ENCODE results near the gene PTH1R. TPM values are rescaled to one million over a fixed set of nuclear protein-coding genes. Genes with fewer than 3 reads are reported as not detected.

Gene PTH1R
- total RNA-seq, 2 experiments from 2014 or later, result not detected

- Mint-ChIP-seq H3K9me3 (no peaks in the 10 kb centered on the region), H3K4me3 (no peak overlapping the region), H3K27ac (no peak overlapping the region), H3K27me3 (ENCODE audit: low read depth) (peaks cover 15% of the 10 kb centered on the region), H3K4me1 (ENCODE audit: low read depth) (peaks cover 3% of the 10 kb centered on the region), H3K36me3 (ENCODE audit: low read depth) (no peaks in the 10 kb centered on the region)
- CTCF ChIA-PET, result interaction anchor here (0.8 kb wide), 1 partner anchor 32 kb away, joined by 3 read pairs; no protein-coding TSS in a partner anchor
- no peak for DNase-seq
- intact Hi-C loops (cut with micrococcal nuclease), result no loop called here
Observed at GRCh38 chr3:46899151-46900006, 21.9 kb downstream of the PTH1R start.

GRCh38 chr3:46900007-46900292 is 22.4 kb downstream of the PTH1R start:
- peaks cover 3% of the 10 kb centered on the region for H3K4me1 Mint-ChIP-seq (ENCODE audit: low read depth)
- no peaks in the 10 kb centered on the region for H3K36me3 Mint-ChIP-seq (ENCODE audit: low read depth)
- no peak for DNase-seq
- no peaks in the 10 kb centered on the region for H3K9me3 Mint-ChIP-seq
- H3K27ac Mint-ChIP-seq, result no peak overlapping the region
- intact Hi-C loops (cut with micrococcal nuclease), result no loop called here
- no peak overlapping the region for H3K4me3 Mint-ChIP-seq
- peaks cover 15% of the 10 kb centered on the region for H3K27me3 Mint-ChIP-seq (ENCODE audit: low read depth)
- CTCF ChIA-PET, result interaction anchor here (0.8 kb wide), 1 partner anchor 33 kb away, joined by 3 read pairs; no protein-coding TSS in a partner anchor

- no peaks in the 10 kb centered on the region for H3K36me3 Mint-ChIP-seq (ENCODE audit: low read depth)
- intact Hi-C loops (cut with micrococcal nuclease), result no loop called here
- no peak overlapping the region for H3K4me3 Mint-ChIP-seq
- DNase-seq, result no peak
- no peaks in the 10 kb centered on the region for H3K9me3 Mint-ChIP-seq
- CTCF ChIA-PET, result interaction anchor here (0.7 to 1.0 kb wide), 3 partner anchors 33 to 34 kb away, joined by 3 to 4 read pairs (median 3); no protein-coding TSS in a partner anchor
- peaks cover 15% of the 10 kb centered on the region for H3K27me3 Mint-ChIP-seq (ENCODE audit: low read depth)
- peaks cover 3% of the 10 kb centered on the region for H3K4me1 Mint-ChIP-seq (ENCODE audit: low read depth)
- no peak overlapping the region for H3K27ac Mint-ChIP-seq
Observed at GRCh38 chr3:46900356-46900755, 22.8 kb downstream of the PTH1R start.

GRCh38 chr3:46901061-46901460 is 23.5 kb downstream of the PTH1R start:
- DNase-seq, result no peak
- no peak overlapping the region for H3K4me3 Mint-ChIP-seq
- intact Hi-C loops (cut with micrococcal nuclease), result no loop called here
- CTCF ChIA-PET, result interaction anchor here (0.6 to 1.4 kb wide), 4 partner anchors 8 to 172 kb away, joined by 3 to 4 read pairs (median 4); no protein-coding TSS in a partner anchor
- no peaks in the 10 kb centered on the region for H3K9me3 Mint-ChIP-seq
- H3K27ac Mint-ChIP-seq, result no peak overlapping the region
- peaks cover 15% of the 10 kb centered on the region for H3K27me3 Mint-ChIP-seq (ENCODE audit: low read depth)
- no peaks in the 10 kb centered on the region for H3K36me3 Mint-ChIP-seq (ENCODE audit: low read depth)
- H3K4me1 Mint-ChIP-seq (ENCODE audit: low read depth), result peaks cover 3% of the 10 kb centered on the region

- Mint-ChIP-seq H3K36me3 (ENCODE audit: low read depth) (no peaks in the 10 kb centered on the region), H3K4me1 (ENCODE audit: low read depth) (peaks cover 3% of the 10 kb centered on the region), H3K27me3 (ENCODE audit: low read depth) (peaks cover 15% of the 10 kb centered on the region), H3K9me3 (no peaks in the 10 kb centered on the region), H3K27ac (no peak overlapping the region), H3K4me3 (no peak overlapping the region)
- DNase-seq, result no peak
- intact Hi-C loops (cut with micrococcal nuclease), result no loop called here
- CTCF ChIA-PET, result interaction anchor here (0.6 to 1.4 kb wide), 3 partner anchors 8 to 277 kb away, joined by 3 to 4 read pairs (median 3); no protein-coding TSS in a partner anchor
Observed at GRCh38 chr3:46901591-46902187, 24.2 kb downstream of the PTH1R start.

- CTCF ChIA-PET, result interaction anchor here (0.6 to 1.4 kb wide), 3 partner anchors 7 to 277 kb away, joined by 3 to 4 read pairs (median 3); no protein-coding TSS in a partner anchor
- Mint-ChIP-seq H3K27ac (no peak overlapping the region), H3K4me3 (no peak overlapping the region), H3K27me3 (ENCODE audit: low read depth) (peaks cover 15% of the 10 kb centered on the region), H3K9me3 (no peaks in the 10 kb centered on the region), H3K4me1 (ENCODE audit: low read depth) (peaks cover 3% of the 10 kb centered on the region), H3K36me3 (ENCODE audit: low read depth) (no peaks in the 10 kb centered on the region)
- DNase-seq, result no peak
- intact Hi-C loops (cut with micrococcal nuclease), result no loop called here
Observed at GRCh38 chr3:46902188-46902631, 24.7 kb downstream of the PTH1R start.

GRCh38 chr3:46903341-46904302 is 26.1 kb downstream of the PTH1R start:
- Mint-ChIP-seq H3K9me3 (no peaks in the 10 kb centered on the region), H3K27ac (no peak overlapping the region), H3K27me3 (ENCODE audit: low read depth) (peaks cover 6% of the 10 kb centered on the region), H3K36me3 (ENCODE audit: low read depth) (no peaks in the 10 kb centered on the region), H3K4me3 (no peak overlapping the region), H3K4me1 (ENCODE audit: low read depth) (peaks cover 3% of the 10 kb centered on the region)
- intact Hi-C loops (cut with micrococcal nuclease), result no loop called here
- DNase-seq, result no peak
- CTCF ChIA-PET, result no interaction called here

GRCh38 chr3:46904303-46905212 is 27.0 kb downstream of the PTH1R start:
- no peak overlapping the region for H3K4me3 Mint-ChIP-seq
- H3K36me3 Mint-ChIP-seq (ENCODE audit: low read depth), result no peaks in the 10 kb centered on the region
- peaks cover 3% of the 10 kb centered on the region for H3K4me1 Mint-ChIP-seq (ENCODE audit: low read depth)
- DNase-seq, result no peak
- intact Hi-C loops (cut with micrococcal nuclease), result loop anchor here (5.0 kb wide), 1 partner anchor 417 kb away; no protein-coding TSS in a partner anchor
- H3K9me3 Mint-ChIP-seq, result no peaks in the 10 kb centered on the region
- H3K27ac Mint-ChIP-seq, result no peak overlapping the region
- no peaks in the 10 kb centered on the region for H3K27me3 Mint-ChIP-seq (ENCODE audit: low read depth)
- CTCF ChIA-PET, result interaction anchor here (0.6 to 1.1 kb wide), 2 partner anchors 9 to 143 kb away, joined by 3 to 4 read pairs; no protein-coding TSS in a partner anchor

- DNase-seq, result no peak
- CTCF ChIA-PET, result interaction anchor here (1.1 kb wide), 1 partner anchor 8 kb away, joined by 3 read pairs; no protein-coding TSS in a partner anchor
- H3K27ac Mint-ChIP-seq, result no peak overlapping the region
- no peak overlapping the region for H3K4me3 Mint-ChIP-seq
- intact Hi-C loops (cut with micrococcal nuclease), result loop anchor here (5.0 kb wide), 1 partner anchor 418 kb away; no protein-coding TSS in a partner anchor
- H3K27me3 Mint-ChIP-seq (ENCODE audit: low read depth), result no peaks in the 10 kb centered on the region
- peaks cover 3% of the 10 kb centered on the region for H3K4me1 Mint-ChIP-seq (ENCODE audit: low read depth)
- no peaks in the 10 kb centered on the region for H3K36me3 Mint-ChIP-seq (ENCODE audit: low read depth)
- H3K9me3 Mint-ChIP-seq, result no peaks in the 10 kb centered on the region
Observed at GRCh38 chr3:46905213-46905560, 27.7 kb downstream of the PTH1R start.

- no peaks in the 10 kb centered on the region for H3K36me3 Mint-ChIP-seq (ENCODE audit: low read depth)
- H3K27ac Mint-ChIP-seq, result no peak overlapping the region
- no peaks in the 10 kb centered on the region for H3K27me3 Mint-ChIP-seq (ENCODE audit: low read depth)
- no peak overlapping the region for H3K4me3 Mint-ChIP-seq
- H3K4me1 Mint-ChIP-seq (ENCODE audit: low read depth), result peaks cover 3% of the 10 kb centered on the region
- CTCF ChIA-PET, result interaction anchor here (1.3 kb wide), 1 partner anchor 39 kb away, joined by 4 read pairs; no protein-coding TSS in a partner anchor
- no peak for DNase-seq
- H3K9me3 Mint-ChIP-seq, result no peaks in the 10 kb centered on the region
- intact Hi-C loops (cut with micrococcal nuclease), result loop anchor here (5.0 kb wide), 1 partner anchor 419 kb away; no protein-coding TSS in a partner anchor
Observed at GRCh38 chr3:46905661-46906451, 28.3 kb downstream of the PTH1R start.

All from activated naive CD4-positive, alpha-beta T cell treated with anti-CD3 and anti-CD28 coated beads for 36 hours (primary cell).